GM19463 (cell line): ENCODE measurements around the gene PIAS1.
"Not testable (repeated sequence)": the region's sequence is repeated elsewhere in the genome, so short reads cannot be mapped to it uniquely, and the experiment has no call there.

Experiments used
- ATAC-seq: cut with Tn5 transposase; IDR thresholded peaks from one replicate; pipeline ENCODE4 v1.9.1; 2021; ENCODE audit warnings: mild to moderate bottlenecking, moderate library complexity; ENCODE audit not compliant: unreplicated experiment

PIAS1 gene

GRCh38 chr15:68034081-68034480, 20.0 kb upstream of the PIAS1 start:
- ATAC-seq, result no peak

GRCh38 chr15:68034719-68035293, 19.3 kb upstream of the PIAS1 start:
- ATAC-seq, result no peak

- no peak for ATAC-seq
Observed at GRCh38 chr15:68038246-68038645, 15.9 kb upstream of the PIAS1 start.

- ATAC-seq, result no peak
Observed at GRCh38 chr15:68040144-68040543, 14.0 kb upstream of the PIAS1 start.

GRCh38 chr15:68042156-68042854, 11.8 kb upstream of the PIAS1 start:
- ATAC-seq, result no peak

- ATAC-seq, result no peak
Observed at GRCh38 chr15:68042855-68043222, 11.3 kb upstream of the PIAS1 start.

- no peak for ATAC-seq
Observed at GRCh38 chr15:68045289-68046265, 8.5 kb upstream of the PIAS1 start.

- no peak for ATAC-seq
Observed at GRCh38 chr15:68047826-68048225, 6.3 kb upstream of the PIAS1 start.

- no peak for ATAC-seq
Observed at GRCh38 chr15:68051109-68051508, 3.0 kb upstream of the PIAS1 start.

GRCh38 chr15:68051907-68052306, 2.2 kb upstream of the PIAS1 start:
- no peak for ATAC-seq

GRCh38 chr15:68052431-68052830, 1.7 kb upstream of the PIAS1 start:
- ATAC-seq, result no peak

GRCh38 chr15:68053001-68053400, 1.1 kb upstream of the PIAS1 start:
- no peak for ATAC-seq

GRCh38 chr15:68054628-68055223, 611 bp downstream of the PIAS1 start:
- ATAC-seq, result no peak

GRCh38 chr15:68055224-68055705, 1.1 kb downstream of the PIAS1 start:
- peak; percentile 38 for ATAC-seq

GRCh38 chr15:68056097-68056865, 2.2 kb downstream of the PIAS1 start:
- no peak for ATAC-seq

GRCh38 chr15:68057034-68057433, 2.9 kb downstream of the PIAS1 start:
- ATAC-seq, result no peak

- ATAC-seq, result no peak
Observed at GRCh38 chr15:68057758-68058157, 3.6 kb downstream of the PIAS1 start.

GRCh38 chr15:68058970-68059369, 4.9 kb downstream of the PIAS1 start:
- ATAC-seq, result not testable (repeated sequence)

- no peak for ATAC-seq
Observed at GRCh38 chr15:68059630-68060029, 5.5 kb downstream of the PIAS1 start.

- no peak for ATAC-seq
Observed at GRCh38 chr15:68061171-68061570, 7.1 kb downstream of the PIAS1 start.
